IMR-90 (cell line): ENCODE measurements around the gene DNAI2. TPM values are rescaled to one million over a fixed set of nuclear protein-coding genes. Genes with fewer than 3 reads are reported as not detected.

Source experiments
- ATAC-seq: fragments of 200-7000 bp; cut with Tn5 transposase; 2 replicates; pipeline ENCODE4 v1.9.1; 2020; ENCODE audit warnings: low read depth, mild to moderate bottlenecking, moderate library complexity
- BruUV-seq: library from RNA; stranded (reverse); fragments of 400-500 nt; replicated peaks from 2 replicates; lab custom pipeline; 2021; lab: Mats Ljungman, UMichigan
- CTCF ChIA-PET: fragments of 300-600 bp; formaldehyde crosslinking; extraction: SDS; loops from one replicate; lab custom pipeline; 2021; ENCODE audit warnings: antibody characterized with exemption; lab: Yijun Ruan, JAX
- POLR2A ChIA-PET: fragments of 300-600 bp; sonication (Branson Sonifier 250); formaldehyde crosslinking; loops from one replicate; lab custom pipeline; 2022; ENCODE audit warnings: antibody characterized with exemption; ENCODE audit not compliant: unreplicated experiment; lab: Charles Lee
- DNase-seq: peaks from one replicate; pipeline ENCODE4 v3.0.0; 2013
- H2AFZ ChIP-seq: replicated peaks from 2 replicates; pipeline ENCODE3; 2013; ENCODE audit warnings: low read length, mild to moderate bottlenecking; ENCODE audit not compliant: poor library complexity
- H2AK5ac ChIP-seq: 2 replicates; pipeline ENCODE4 v1.6.1; 2013; ENCODE audit warnings: low read depth, low read length, inconsistent platforms
- H2AK9ac ChIP-seq: replicated peaks from 2 replicates; pipeline ENCODE3; 2013; ENCODE audit warnings: mild to moderate bottlenecking, low read depth, low read length, moderate library complexity; ENCODE audit not compliant: poor library complexity
- H2BK120ac ChIP-seq: 2 replicates; pipeline ENCODE4 v1.6.1; 2013; ENCODE audit warnings: low read depth, low read length, inconsistent platforms
- H2BK15ac ChIP-seq: 3 replicates; pipeline ENCODE4 v1.6.1; 2013; ENCODE audit warnings: low read depth, low read length, inconsistent platforms
- H2BK20ac ChIP-seq: 2 replicates; pipeline ENCODE4 v1.6.1; 2013; ENCODE audit warnings: low read depth, mild to moderate bottlenecking, inconsistent platforms, low read length, moderate library complexity
- H2BK5ac ChIP-seq: 2 replicates; pipeline ENCODE4 v1.6.1; 2013; ENCODE audit warnings: mild to moderate bottlenecking, low read depth, low read length, inconsistent platforms; ENCODE audit not compliant: poor library complexity, severe bottlenecking
- H3K14ac ChIP-seq: replicated peaks from 2 replicates; pipeline ENCODE4 v1.6.1; 2013; ENCODE audit warnings: low read depth, low read length, inconsistent platforms
- H3K18ac ChIP-seq: 2 replicates; pipeline ENCODE4 v1.6.1; 2013; ENCODE audit warnings: low read depth, low read length, control low read depth
- H3K23ac ChIP-seq: 2 replicates; pipeline ENCODE4 v1.6.1; 2013; ENCODE audit warnings: low read depth, low read length, inconsistent platforms
- H3K27ac ChIP-seq: 2 replicates; pipeline ENCODE4 v1.5.1; 2013; ENCODE audit warnings: mild to moderate bottlenecking, control low read depth, low read length; ENCODE audit not compliant: insufficient read depth
- H3K27me3 ChIP-seq: 2 replicates; pipeline ENCODE4 v1.6.1; 2013; ENCODE audit warnings: low read length; ENCODE audit not compliant: control insufficient read depth, insufficient read depth
- H3K36me3 ChIP-seq: 2 replicates; pipeline ENCODE4 v1.6.1; 2013; ENCODE audit warnings: low read length, mixed read lengths; ENCODE audit not compliant: control insufficient read depth, insufficient read depth
- H3K4ac ChIP-seq: 2 replicates; pipeline ENCODE4 v1.6.1; 2013; ENCODE audit warnings: low read depth, low read length, inconsistent platforms
- H3K4me1 ChIP-seq: 2 replicates; pipeline ENCODE4 v1.6.1; 2013; ENCODE audit warnings: low read length, mixed read lengths; ENCODE audit not compliant: control insufficient read depth, insufficient read depth
- H3K4me2 ChIP-seq: 2 replicates; pipeline ENCODE4 v1.6.1; 2013; ENCODE audit warnings: low read depth, mild to moderate bottlenecking, control low read depth, low read length, moderate library complexity
- H3K4me3 ChIP-seq: 2 replicates; pipeline ENCODE4 v1.5.1; 2013; ENCODE audit warnings: low read depth, mild to moderate bottlenecking, control low read depth, low read length, moderate library complexity; ENCODE audit not compliant: insufficient read depth
- H3K56ac ChIP-seq: 2 replicates; pipeline ENCODE4 v1.6.1; 2013; ENCODE audit warnings: low read length, inconsistent platforms; ENCODE audit not compliant: insufficient read depth; ENCODE audit errors: extremely low read depth
- H3K79me1 ChIP-seq, 2 experiments: 2 replicates each; pipeline ENCODE4 v1.6.1; 2013; ENCODE audit warnings: low read length in 2 of 2, inconsistent platforms in 1 of 2, low read depth in 1 of 2
- H3K9ac ChIP-seq: 2 replicates; pipeline ENCODE4 v1.6.1; 2013; ENCODE audit warnings: low read depth, low read length, control low read depth
- H3K9me1 ChIP-seq: 2 replicates; pipeline ENCODE4 v1.6.1; 2013; ENCODE audit warnings: low read length, inconsistent platforms; ENCODE audit not compliant: insufficient read depth
- H3K9me3 ChIP-seq: 2 replicates; pipeline ENCODE4 v1.6.1; 2013; ENCODE audit warnings: low read length; ENCODE audit not compliant: control insufficient read depth, insufficient read depth
- H4K20me1 ChIP-seq: 2 replicates; pipeline ENCODE4 v1.6.1; 2013; ENCODE audit warnings: low read length, inconsistent platforms; ENCODE audit not compliant: insufficient read depth
- H4K5ac ChIP-seq: 2 replicates; pipeline ENCODE4 v1.6.1; 2013; ENCODE audit warnings: mild to moderate bottlenecking, low read depth, low read length, control low read depth
- H4K8ac ChIP-seq, 2 experiments: 2 replicates each; pipeline ENCODE4 v1.6.1; 2013; ENCODE audit warnings: low read depth in 2 of 2, low read length in 2 of 2, control low read depth in 1 of 2, inconsistent platforms in 1 of 2
- H4K91ac ChIP-seq: 2 replicates; pipeline ENCODE4 v1.6.1; 2013; ENCODE audit warnings: low read depth, low read length, inconsistent platforms; ENCODE audit not compliant: insufficient read depth
- ELK1 ChIP-seq: fragments of 150-350 bp; IDR thresholded peaks from 2 replicates; pipeline ENCODE4 v1.6.1; 2016; ENCODE audit warnings: low read depth, mild to moderate bottlenecking, low read length, moderate library complexity, borderline replicate concordance
- FOS ChIP-seq: fragments of 150-350 bp; IDR thresholded peaks from 2 replicates; pipeline ENCODE4 v1.6.1; 2016; ENCODE audit warnings: low read depth, low read length
- RAD21 ChIP-seq: IDR thresholded peaks from 2 replicates; pipeline ENCODE4 v1.6.1; 2012; ENCODE audit warnings: low read length, improper control_type of control experiment
- WGBS, 2 experiments: methylation state at CpG; one replicate each; pipeline versions ENCODE4 v1.1.5 to v1.1.7; 2013; ENCODE audit warnings: missing lambda C conversion rate in 2 of 2; ENCODE audit not compliant: insufficient read length in 1 of 2; ENCODE audit errors: extremely low coverage in 2 of 2; 5-methylcytosine and 5-hydroxymethylcytosine counted together
- dilution Hi-C: fragments of 300-500 bp; cut with HindIII; formaldehyde crosslinking; loops from one replicate; pipeline ENCODE4 v1.14.3; 2018; ENCODE audit warnings: low sequenced_read_pairs; ENCODE audit not compliant: unreplicated experiment
- in situ Hi-C: fragments of 300-500 bp; cut with MboI; formaldehyde crosslinking; loops from 3 replicates; pipeline ENCODE4 v1.14.3; 2019; ENCODE audit warnings: low sequenced_read_pairs, inconsistent platforms, mixed read lengths
- intact Hi-C: fragments of 100-400 bp; cut with micrococcal nuclease; formaldehyde crosslinking; loops from 2 replicates; pipeline ENCODE4 v1.10.0; 2022
- polyA plus RNA-seq, 3 experiments: library from polyadenylated mRNA; depleted of rRNA; stranded (reverse); fragments of >200 nt; gene quantifications; 2 replicates each; pipeline ENCODE4 v1.2.3, GENCODE V29; 2012; ENCODE audit warnings: low replicate concordance in 1 of 3
- total RNA-seq: library from RNA; depleted of rRNA; stranded (reverse); fragments of >200 nt; gene quantifications from 2 replicates; pipeline ENCODE4 v1.2.3, GENCODE V29; 2012

The DNAI2 gene
- total and polyA plus RNA-seq, 2 of the 4 experiments (the other 2 are of a cell fraction) = not detected

- ATAC-seq (no peak), DNase-seq (no peak)
- no peaks in the 10 kb centered on the region; the same call in 1 of the 2 replicates for H3K27me3 ChIP-seq
- H4K91ac ChIP-seq = no peak overlapping the region
- H2AK5ac ChIP-seq = no peak overlapping the region
- H3K9ac ChIP-seq = no peak overlapping the region
- ChIA-PET POLR2A (no interaction called here), CTCF (no interaction called here)
- H2AFZ ChIP-seq = no peak overlapping the region
- H3K4me2 ChIP-seq = no peak overlapping the region
- no peak overlapping the region for H2BK120ac ChIP-seq
- H3K4ac ChIP-seq = no peak overlapping the region
- no peaks in the 10 kb centered on the region for H3K36me3 ChIP-seq
- intact Hi-C loops (no loop called here), in situ Hi-C loops (no loop called here), dilution Hi-C loops (no loop called here)
- no peak overlapping the region for H3K14ac ChIP-seq
- H2BK20ac ChIP-seq = no peak overlapping the region
- H3K18ac ChIP-seq = no peak overlapping the region
- no CpG with 5 or more reads among the region's 11 CpGs for WGBS, 2 experiments
- no peak overlapping the region for H2BK5ac ChIP-seq
- H3K79me1 ChIP-seq = no peaks in the 10 kb centered on the region
- BruUV-seq = no TSS peak
- H3K4me3 ChIP-seq = no peak overlapping the region
- H3K4me1 ChIP-seq = no peaks in the 10 kb centered on the region
- TF ChIP-seq FOS = no peak
- no peak for TF ChIP-seq RAD21
- TF ChIP-seq ELK1 = no peak
- no peak overlapping the region for H3K23ac ChIP-seq
- no peak overlapping the region for H4K5ac ChIP-seq
- no peak overlapping the region for H3K56ac ChIP-seq
- no peaks in the 10 kb centered on the region for H3K9me1 ChIP-seq
- no peak overlapping the region for H3K27ac ChIP-seq
- no peak overlapping the region for H2AK9ac ChIP-seq
- peaks cover 3% of the 10 kb centered on the region for H3K9me3 ChIP-seq
- no peaks in the 10 kb centered on the region for H4K20me1 ChIP-seq
- no peak overlapping the region for H4K8ac ChIP-seq
- no peak overlapping the region for H2BK15ac ChIP-seq
Observed at GRCh38 chr17:74299226-74300009, 25.4 kb downstream of the DNAI2 start.
